OCI-LY7 (cell line): ENCODE measurements around the gene IL2RA. TPM values are rescaled to one million over a fixed set of nuclear protein-coding genes. Genes with fewer than 3 reads are reported as not detected.

Experiments used
- BruUV-seq: library from RNA; stranded (reverse); fragments of 400-500 nt; replicated peaks from 2 replicates; lab custom pipeline; 2021; lab: Mats Ljungman, UMichigan
- CTCF ChIA-PET: fragments of 300-600 bp; sonication (Branson Sonifier 250); formaldehyde crosslinking; loops from one replicate; lab custom pipeline; 2022; ENCODE audit warnings: antibody characterized with exemption; ENCODE audit not compliant: unreplicated experiment; lab: Charles Lee
- POLR2A ChIA-PET: fragments of 300-600 bp; sonication (Branson Sonifier 250); formaldehyde crosslinking; loops from one replicate; lab custom pipeline; 2022; ENCODE audit warnings: antibody characterized with exemption; lab: Charles Lee
- DNase-seq: peaks from one replicate; pipeline ENCODE4 v3.0.0-alpha.2; 2015; ENCODE audit warnings: low spot score
- H2AFZ ChIP-seq: fragments of 200-600 bp; sonication (generic), shearing (Covaris generic); 2 replicates; pipeline ENCODE4 v1.6.1; 2014; ENCODE audit warnings: mild to moderate bottlenecking, antibody characterized with exemption, low read length, moderate library complexity
- H3K27ac ChIP-seq: fragments of 200-600 bp; sonication (generic); 2 replicates; pipeline ENCODE4 v1.5.1; 2014; ENCODE audit warnings: mixed run types, low read depth, mild to moderate bottlenecking, moderate library complexity, low read length, inconsistent platforms; ENCODE audit not compliant: poor library complexity, severe bottlenecking
- H3K36me3 ChIP-seq: fragments of 200-600 bp; sonication (generic); 2 replicates; pipeline ENCODE4 v1.6.1; 2014; ENCODE audit warnings: mild to moderate bottlenecking, antibody characterized with exemption, low read length, moderate library complexity, mixed read lengths; ENCODE audit not compliant: insufficient read depth
- H3K4me1 ChIP-seq: fragments of 200-600 bp; sonication (generic); 2 replicates; pipeline ENCODE4 v1.5.1; 2014; ENCODE audit warnings: mild to moderate bottlenecking, low read length; ENCODE audit not compliant: insufficient read depth, poor library complexity, severe bottlenecking
- H3K4me2 ChIP-seq: fragments of 200-600 bp; sonication (generic); 2 replicates; pipeline ENCODE4 v1.6.1; 2014; ENCODE audit warnings: mild to moderate bottlenecking, low read length
- H3K4me3 ChIP-seq: fragments of 200-600 bp; sonication (generic); 2 replicates; pipeline ENCODE4 v1.5.1; 2014; ENCODE audit warnings: mild to moderate bottlenecking, low read depth, low read length; ENCODE audit not compliant: poor library complexity, severe bottlenecking
- H3K79me2 ChIP-seq: fragments of 200-600 bp; sonication (generic); 2 replicates; pipeline ENCODE4 v1.6.1; 2016; ENCODE audit warnings: low read depth, mild to moderate bottlenecking, low read length, moderate library complexity, mixed read lengths; ENCODE audit not compliant: insufficient read depth
- H3K9me2 ChIP-seq: fragments of 200-600 bp; sonication (generic); 2 replicates; pipeline ENCODE4 v1.6.1; 2016; ENCODE audit warnings: mild to moderate bottlenecking, low read length, mixed read lengths; ENCODE audit not compliant: insufficient read depth
- H3K9me3 ChIP-seq: fragments of 200-600 bp; sonication (generic); 2 replicates; pipeline ENCODE4 v1.6.1; 2014; ENCODE audit warnings: mild to moderate bottlenecking, mixed run types, low read length, mixed read lengths
- H4K20me1 ChIP-seq: fragments of 200-600 bp; sonication (generic); 2 replicates; pipeline ENCODE4 v1.6.1; 2014; ENCODE audit warnings: mild to moderate bottlenecking, antibody characterized with exemption, low read length, moderate library complexity, mixed read lengths; ENCODE audit not compliant: insufficient read depth
- CTCF ChIP-seq: fragments of 200-600 bp; sonication (generic); conservative IDR thresholded peaks from 2 replicates; pipeline ENCODE4 v1.5.1; 2014; ENCODE audit warnings: mild to moderate bottlenecking, antibody characterized with exemption, low read length, moderate library complexity, mixed read lengths
- EZH2phosphoT487 ChIP-seq: fragments of 200-600 bp; sonication (generic); IDR thresholded peaks from 2 replicates; pipeline ENCODE4 v1.6.1; 2018; ENCODE audit warnings: low read depth, borderline replicate concordance, mild to moderate bottlenecking, mixed run types, antibody characterized with exemption, low read length, moderate library complexity, mixed read lengths
- intact Hi-C: fragments of 100-400 bp; cut with micrococcal nuclease; formaldehyde crosslinking; loops from one replicate; pipeline ENCODE4 v1.10.0; 2022; ENCODE audit not compliant: unreplicated experiment
- total RNA-seq, 2 experiments: library from RNA; depleted of rRNA in 1 of 2; stranded (reverse); fragments of >200 nt in 1 of 2; shearing (Covaris generic) in 1 of 2; gene quantifications; 2 replicates each; pipeline ENCODE4 v1.2.3, GENCODE V29; 2014 to 2022

IL2RA gene
- total RNA-seq, 2 experiments from 2014 or later, result 22.3 to 24.0 TPM

- peaks cover 96% of the 10 kb centered on the region for H3K79me2 ChIP-seq
- no TSS peak for BruUV-seq
- intact Hi-C loops, result loop anchor here (1.0 kb wide), 1 partner anchor 9 kb away; no protein-coding TSS in a partner anchor
- H3K4me2 ChIP-seq, result peak overlapping the region; percentile 76
- no peak overlapping the region for H2AFZ ChIP-seq
- no peaks in the 10 kb centered on the region for H3K9me2 ChIP-seq
- H3K36me3 ChIP-seq, result peaks cover 97% of the 10 kb centered on the region
- peaks cover 19% of the 10 kb centered on the region for H4K20me1 ChIP-seq
- H3K4me1 ChIP-seq, result peaks cover 25% of the 10 kb centered on the region
- no peaks in the 10 kb centered on the region for H3K9me3 ChIP-seq
- TF ChIP-seq CTCF, result no peak
- no peak for TF ChIP-seq EZH2phosphoT487
- ChIA-PET POLR2A (interaction anchor here (0.5 to 1.1 kb wide), 2 partner anchors 34 to 248 kb away, joined by 4 read pairs; no protein-coding TSS in a partner anchor), CTCF (no interaction called here)
- DNase-seq, result peak; percentile 72
- H3K27ac ChIP-seq, result peak overlapping the region; percentile 51
- H3K4me3 ChIP-seq, result peak overlapping the region; percentile 47
These were observed 39.0 kb upstream of the IL2RA start for GRCh38 chr10:6101181-6101580.

GRCh38 chr10:6100370-6100769, 38.2 kb upstream of the IL2RA start:
- peak overlapping the region; percentile 76 for H3K4me2 ChIP-seq
- H3K27ac ChIP-seq, result peak overlapping the region; percentile 51
- DNase-seq, result no peak
- ChIA-PET POLR2A (interaction anchor here (0.6 to 1.1 kb wide), 4 partner anchors 10 to 301 kb away, joined by 3 to 4 read pairs (median 4); no protein-coding TSS in a partner anchor), CTCF (no interaction called here)
- H3K9me2 ChIP-seq, result no peaks in the 10 kb centered on the region
- peaks cover 19% of the 10 kb centered on the region for H4K20me1 ChIP-seq
- no TSS peak for BruUV-seq
- no peak for TF ChIP-seq EZH2phosphoT487
- TF ChIP-seq CTCF, result no peak
- no peak overlapping the region for H3K4me3 ChIP-seq
- H3K36me3 ChIP-seq, result peaks cover 98% of the 10 kb centered on the region
- peaks cover 25% of the 10 kb centered on the region for H3K4me1 ChIP-seq
- H2AFZ ChIP-seq, result no peak overlapping the region
- intact Hi-C loops, result no loop called here
- no peaks in the 10 kb centered on the region for H3K9me3 ChIP-seq
- peaks cover 98% of the 10 kb centered on the region for H3K79me2 ChIP-seq

GRCh38 chr10:6098156-6098555, 36.0 kb upstream of the IL2RA start:
- no peak overlapping the region for H2AFZ ChIP-seq
- no peaks in the 10 kb centered on the region for H3K9me3 ChIP-seq
- H3K36me3 ChIP-seq, result peaks cover 95% of the 10 kb centered on the region
- CTCF ChIA-PET, result no interaction called here
- no TSS peak for BruUV-seq
- no peak overlapping the region for H3K4me3 ChIP-seq
- no peak overlapping the region for H3K27ac ChIP-seq
- H3K9me2 ChIP-seq, result no peaks in the 10 kb centered on the region
- TF ChIP-seq CTCF (no peak), EZH2phosphoT487 (no peak)
- intact Hi-C loops, result no loop called here
- H4K20me1 ChIP-seq, result peaks cover 34% of the 10 kb centered on the region
- H3K4me1 ChIP-seq, result peaks cover 29% of the 10 kb centered on the region
- POLR2A ChIA-PET, result no interaction called here
- DNase-seq, result no peak
- no peak overlapping the region for H3K4me2 ChIP-seq
- peaks cover 100% of the 10 kb centered on the region for H3K79me2 ChIP-seq
